IMR-90 (cell line): ENCODE measurements around the gene ZNF618.

Experiments
- CTCF ChIP-seq: conservative IDR thresholded peaks from 2 replicates; pipeline ENCODE4 v1.5.1; 2012; ENCODE audit warnings: mild to moderate bottlenecking, low read depth, low read length, improper control_type of control experiment
- MAFK ChIP-seq: IDR thresholded peaks from 2 replicates; pipeline ENCODE4 v1.6.1; 2012; ENCODE audit warnings: low read depth, low read length, improper control_type of control experiment
- NFE2L2 ChIP-seq: fragments of 150-350 bp; IDR thresholded peaks from 2 replicates; pipeline ENCODE4 v1.6.1; 2016; ENCODE audit warnings: low read depth, mild to moderate bottlenecking, low read length
- POLR2A ChIP-seq: IDR thresholded peaks from 2 replicates; pipeline ENCODE4 v1.6.1; 2012; ENCODE audit warnings: mild to moderate bottlenecking, low read depth, low read length
- RAD21 ChIP-seq: IDR thresholded peaks from 2 replicates; pipeline ENCODE4 v1.6.1; 2012; ENCODE audit warnings: low read length, improper control_type of control experiment
- USF2 ChIP-seq: fragments of 150-350 bp; IDR thresholded peaks from 2 replicates; pipeline ENCODE4 v1.6.1; 2017; ENCODE audit warnings: mild to moderate bottlenecking, antibody characterized with exemption, low read length, low read depth

GRCh38 chr9:114102484-114102883 lies 226.4 kb downstream of the ZNF618 start:
- TF ChIP-seq CTCF (no peak), MAFK (no peak), RAD21 (no peak), NFE2L2 (no peak), USF2 (no peak), POLR2A (no peak)
